DND-41 (cell line): ENCODE data around the gene CCDC169.
"Not testable (repeated sequence)": the region's sequence is repeated elsewhere in the genome, so short reads cannot be mapped to it uniquely, and the experiment has no call there.

Experiments used
- EZH2 ChIP-seq: IDR thresholded peaks from 3 replicates; pipeline ENCODE4 v1.6.1; 2012; ENCODE audit warnings: borderline replicate concordance, low read depth, mild to moderate bottlenecking, moderate library complexity, low read length, inconsistent platforms; ENCODE audit not compliant: severe bottlenecking
- TF ChIP-seq, protein P1 (sequence below): IDR thresholded peaks from 2 replicates; pipeline ENCODE4 v1.5.1; 2012; ENCODE audit warnings: borderline replicate concordance, low read length, moderate library complexity, mild to moderate bottlenecking; ENCODE audit not compliant: poor library complexity, severe bottlenecking; ENCODE audit errors: extremely low read depth

DNA sequence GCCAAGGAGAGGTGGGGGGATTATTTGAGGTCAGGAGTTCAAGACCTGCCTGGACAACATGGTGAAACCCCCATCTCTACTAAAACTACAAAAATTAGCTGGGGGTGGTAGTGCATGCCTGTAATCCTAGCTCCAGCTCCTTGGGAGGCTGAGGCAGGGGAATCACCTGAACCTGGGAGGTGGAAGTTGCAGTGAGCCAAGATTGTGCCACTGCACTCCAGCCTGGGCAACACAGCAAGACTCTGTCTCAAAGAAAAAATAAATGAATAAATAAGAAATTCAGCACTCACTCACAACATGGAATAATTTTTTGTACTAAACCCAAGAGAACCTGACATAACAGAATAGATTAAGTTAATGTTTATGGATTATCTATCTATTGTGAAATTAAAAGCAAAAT lies 34.6 kb upstream of the CCDC169 start:
- TF ChIP-seq, protein P1, sequence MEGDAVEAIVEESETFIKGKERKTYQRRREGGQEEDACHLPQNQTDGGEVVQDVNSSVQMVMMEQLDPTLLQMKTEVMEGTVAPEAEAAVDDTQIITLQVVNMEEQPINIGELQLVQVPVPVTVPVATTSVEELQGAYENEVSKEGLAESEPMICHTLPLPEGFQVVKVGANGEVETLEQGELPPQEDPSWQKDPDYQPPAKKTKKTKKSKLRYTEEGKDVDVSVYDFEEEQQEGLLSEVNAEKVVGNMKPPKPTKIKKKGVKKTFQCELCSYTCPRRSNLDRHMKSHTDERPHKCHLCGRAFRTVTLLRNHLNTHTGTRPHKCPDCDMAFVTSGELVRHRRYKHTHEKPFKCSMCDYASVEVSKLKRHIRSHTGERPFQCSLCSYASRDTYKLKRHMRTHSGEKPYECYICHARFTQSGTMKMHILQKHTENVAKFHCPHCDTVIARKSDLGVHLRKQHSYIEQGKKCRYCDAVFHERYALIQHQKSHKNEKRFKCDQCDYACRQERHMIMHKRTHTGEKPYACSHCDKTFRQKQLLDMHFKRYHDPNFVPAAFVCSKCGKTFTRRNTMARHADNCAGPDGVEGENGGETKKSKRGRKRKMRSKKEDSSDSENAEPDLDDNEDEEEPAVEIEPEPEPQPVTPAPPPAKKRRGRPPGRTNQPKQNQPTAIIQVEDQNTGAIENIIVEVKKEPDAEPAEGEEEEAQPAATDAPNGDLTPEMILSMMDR, result not testable (repeated sequence)
- not testable (repeated sequence) for TF ChIP-seq EZH2
